ENCODE measurements around the gene BTBD19. TPM values are rescaled to one million over a fixed set of nuclear protein-coding genes. Genes with fewer than 3 reads are reported as not detected.
"Not testable (repeated sequence)": the region's sequence is repeated elsewhere in the genome, so short reads cannot be mapped to it uniquely, and the experiment has no call there.

BTBD19 gene
- total RNA-seq, 1 donor from 2014 or later, result 26.7 TPM

- Mint-ChIP-seq H3K4me3 (ENCODE audit: low read depth) (peak overlapping the region; percentile 86), H3K27ac (peak overlapping the region; percentile 83), H3K27me3 (no peaks in the 10 kb centered on the region), H3K36me3 (ENCODE audit: insufficient read depth) (peaks cover 2% of the 10 kb centered on the region), H3K4me1 (ENCODE audit: low read depth) (peaks cover 15% of the 10 kb centered on the region), H3K9me3 (ENCODE audit: low read depth) (no peaks in the 10 kb centered on the region)
- no peak for TF ChIP-seq CTCF (IDR thresholded peaks at IDR 0.05; ENCODE audit: unreplicated experiment)
- no peak for DNase-seq (ENCODE audit: low spot score, unreplicated experiment)
These were observed 13.0 kb downstream of the BTBD19 start for GRCh38 chr1:44821240-44821715.

- Mint-ChIP-seq H3K4me1 (ENCODE audit: low read depth) (peaks cover 15% of the 10 kb centered on the region), H3K36me3 (ENCODE audit: insufficient read depth) (peaks cover 2% of the 10 kb centered on the region), H3K27me3 (no peaks in the 10 kb centered on the region), H3K27ac (no peak overlapping the region), H3K4me3 (ENCODE audit: low read depth) (no peak overlapping the region), H3K9me3 (ENCODE audit: low read depth) (no peaks in the 10 kb centered on the region)
- DNase-seq (ENCODE audit: low spot score, unreplicated experiment), result no peak
- no peak for TF ChIP-seq CTCF (IDR thresholded peaks at IDR 0.05; ENCODE audit: unreplicated experiment)
These were observed 13.9 kb downstream of the BTBD19 start for GRCh38 chr1:44822131-44822701.

- no peak for TF ChIP-seq CTCF (IDR thresholded peaks at IDR 0.05; ENCODE audit: unreplicated experiment)
- no peak for DNase-seq (ENCODE audit: low spot score, unreplicated experiment)
- peaks cover 14% of the 10 kb centered on the region for H3K4me1 Mint-ChIP-seq (ENCODE audit: low read depth)
- no peaks in the 10 kb centered on the region for H3K9me3 Mint-ChIP-seq (ENCODE audit: low read depth)
- H3K27me3 Mint-ChIP-seq, result no peaks in the 10 kb centered on the region
- H3K36me3 Mint-ChIP-seq (ENCODE audit: insufficient read depth), result no peaks in the 10 kb centered on the region
- H3K4me3 Mint-ChIP-seq (ENCODE audit: low read depth), result no peak overlapping the region
- no peak overlapping the region for H3K27ac Mint-ChIP-seq
These were observed 14.7 kb downstream of the BTBD19 start for GRCh38 chr1:44822981-44823451.

- not testable (repeated sequence) for H3K36me3 Mint-ChIP-seq (ENCODE audit: insufficient read depth); H3K9me3 Mint-ChIP-seq (ENCODE audit: low read depth)
These were observed 16.1 kb downstream of the BTBD19 start for GRCh38 chr1:44824392-44824791.

GRCh38 chr1:44826375-44827196, 18.3 kb downstream of the BTBD19 start:
- no peaks in the 10 kb centered on the region for H3K27me3 Mint-ChIP-seq
- no peaks in the 10 kb centered on the region for H3K36me3 Mint-ChIP-seq (ENCODE audit: insufficient read depth)
- H3K4me3 Mint-ChIP-seq (ENCODE audit: low read depth), result no peak overlapping the region
- no peaks in the 10 kb centered on the region for H3K9me3 Mint-ChIP-seq (ENCODE audit: low read depth)
- DNase-seq (ENCODE audit: low spot score, unreplicated experiment), result no peak
- TF ChIP-seq CTCF (IDR thresholded peaks at IDR 0.05; ENCODE audit: unreplicated experiment), result no peak
- H3K27ac Mint-ChIP-seq, result no peak overlapping the region
- peaks cover 2% of the 10 kb centered on the region for H3K4me1 Mint-ChIP-seq (ENCODE audit: low read depth)

More at GRCh38 chr1:44824392-44824791, 16.1 kb downstream of the BTBD19 start:
- DNase-seq (ENCODE audit: low spot score, unreplicated experiment); H3K27me3 Mint-ChIP-seq; H3K4me3 Mint-ChIP-seq (ENCODE audit: low read depth); H3K27ac Mint-ChIP-seq: not testable (repeated sequence)
- H3K4me1 Mint-ChIP-seq (ENCODE audit: low read depth), result peaks cover 10% of the 10 kb centered on the region

Measured in progenitor cell of endocrine pancreas (in vitro differentiated cells).